NCI-H526 (cell line): ENCODE measurements around the gene DPT.

Source experiments
- DNase-seq, 2 experiments: peaks; one replicate each; lab custom pipeline; 2025; lab: John Stamatoyannopoulos, UW

DPT gene

GRCh38 chr1:168735974-168736373 is 7.0 kb upstream of the DPT start:
- no peak for DNase-seq

GRCh38 chr1:168734946-168735345 is 5.9 kb upstream of the DPT start:
- DNase-seq, result no peak

- no peak for DNase-seq
Measured at GRCh38 chr1:168734271-168734670, 5.3 kb upstream of the DPT start.

GRCh38 chr1:168733241-168733640 is 4.2 kb upstream of the DPT start:
- no peak for DNase-seq

GRCh38 chr1:168732736-168733135 is 3.7 kb upstream of the DPT start:
- peak; percentile 62 to 87 for DNase-seq

- no peak for DNase-seq
Measured at GRCh38 chr1:168731244-168731953, 2.4 kb upstream of the DPT start.

- no peak for DNase-seq
Measured at GRCh38 chr1:168729405-168729802, 398 bp upstream of the DPT start.

GRCh38 chr1:168726719-168727118 is 2.3 kb downstream of the DPT start:
- DNase-seq, result no peak

- DNase-seq, result no peak
Measured at GRCh38 chr1:168726281-168726680, 2.7 kb downstream of the DPT start.

- DNase-seq, result peak in 1 of 2 experiments; percentile 47
Measured at GRCh38 chr1:168725831-168726230, 3.2 kb downstream of the DPT start.

GRCh38 chr1:168725060-168725459 is 3.9 kb downstream of the DPT start:
- no peak for DNase-seq

- DNase-seq, result no peak
Measured at GRCh38 chr1:168723000-168723399, 6.0 kb downstream of the DPT start.

GRCh38 chr1:168720839-168721238 is 8.2 kb downstream of the DPT start:
- no peak for DNase-seq

- DNase-seq, result no peak
Measured at GRCh38 chr1:168719306-168720111, 9.5 kb downstream of the DPT start.

- no peak for DNase-seq
Measured at GRCh38 chr1:168717906-168718891, 10.8 kb downstream of the DPT start.

- DNase-seq, result peak in 1 of 2 experiments; percentile 16
Measured at GRCh38 chr1:168714012-168714411, 15.0 kb downstream of the DPT start.

- DNase-seq, result peak in 1 of 2 experiments; percentile 42
Measured at GRCh38 chr1:168709405-168710363, 19.3 kb downstream of the DPT start.

- peak in 1 of 2 experiments; percentile 42 for DNase-seq
Measured at GRCh38 chr1:168708698-168709404, 20.2 kb downstream of the DPT start.

GRCh38 chr1:168706391-168706992 is 22.5 kb downstream of the DPT start:
- DNase-seq, result no peak
